Measurements from ENCODE around the gene ZNF286A. TPM values are rescaled to one million over a fixed set of nuclear protein-coding genes. Genes with fewer than 3 reads are reported as not detected.
"Not testable (repeated sequence)": the region's sequence is repeated elsewhere in the genome, so short reads cannot be mapped to it uniquely, and the experiment has no call there.

The ZNF286A gene
- total RNA-seq, 1 donor from 2014 or later: 86.1 TPM

GRCh38 chr17:15742921-15743320, 43.4 kb downstream of the ZNF286A start:
- Mint-ChIP-seq H3K27ac (no peak overlapping the region), H3K36me3 (no peaks in the 10 kb centered on the region), H3K4me3 (no peak overlapping the region), H3K27me3 (peaks cover 5% of the 10 kb centered on the region), H3K4me1 (ENCODE audit: unreplicated experiment) (peaks cover 5% of the 10 kb centered on the region), H3K9me3 (no peaks in the 10 kb centered on the region)
- TF ChIP-seq CTCF (conservative IDR thresholded peaks at IDR 0.05): no peak
- DNase-seq (ENCODE audit: extremely low spot score, unreplicated experiment): no peak

GRCh38 chr17:15744074-15744676, 44.6 kb downstream of the ZNF286A start:
- Mint-ChIP-seq H3K27me3 (peaks cover 5% of the 10 kb centered on the region), H3K36me3 (no peaks in the 10 kb centered on the region), H3K27ac (no peak overlapping the region)

GRCh38 chr17:15744885-15745284, 45.3 kb downstream of the ZNF286A start:
- no peak overlapping the region for H3K27ac Mint-ChIP-seq
- TF ChIP-seq CTCF (conservative IDR thresholded peaks at IDR 0.05): no peak

More at GRCh38 chr17:15744074-15744676, 44.6 kb downstream of the ZNF286A start:
- H3K4me3 Mint-ChIP-seq: no peak overlapping the region
- TF ChIP-seq CTCF (conservative IDR thresholded peaks at IDR 0.05): no peak
- no peak for DNase-seq (ENCODE audit: extremely low spot score, unreplicated experiment)
- peaks cover 5% of the 10 kb centered on the region for H3K4me1 Mint-ChIP-seq (ENCODE audit: unreplicated experiment)
- H3K9me3 Mint-ChIP-seq: no peaks in the 10 kb centered on the region

GRCh38 chr17:15749403-15749802, 49.9 kb downstream of the ZNF286A start:
- not testable (repeated sequence) for H3K4me1 Mint-ChIP-seq (ENCODE audit: unreplicated experiment); H3K27ac Mint-ChIP-seq; H3K4me3 Mint-ChIP-seq; DNase-seq (ENCODE audit: extremely low spot score, unreplicated experiment); H3K36me3 Mint-ChIP-seq; H3K27me3 Mint-ChIP-seq; H3K9me3 Mint-ChIP-seq

More at GRCh38 chr17:15744885-15745284, 45.3 kb downstream of the ZNF286A start:
- H3K9me3 Mint-ChIP-seq: no peaks in the 10 kb centered on the region
- H3K27me3 Mint-ChIP-seq: no peaks in the 10 kb centered on the region
- no peak for DNase-seq (ENCODE audit: extremely low spot score, unreplicated experiment)
- H3K36me3 Mint-ChIP-seq: no peaks in the 10 kb centered on the region
- peaks cover 5% of the 10 kb centered on the region for H3K4me1 Mint-ChIP-seq (ENCODE audit: unreplicated experiment)
- no peak overlapping the region for H3K4me3 Mint-ChIP-seq

GRCh38 chr17:15768865-15769533, 69.4 kb downstream of the ZNF286A start:
- not testable (repeated sequence) for H3K36me3 Mint-ChIP-seq; H3K4me1 Mint-ChIP-seq (ENCODE audit: unreplicated experiment); H3K27me3 Mint-ChIP-seq

More at GRCh38 chr17:15768865-15769533, 69.4 kb downstream of the ZNF286A start:
- H3K9me3 Mint-ChIP-seq; DNase-seq (ENCODE audit: extremely low spot score, unreplicated experiment); H3K4me3 Mint-ChIP-seq; H3K27ac Mint-ChIP-seq: not testable (repeated sequence)

Other genes starting within 250 kb of the ZNF286A start
- gene CDRT4, start 232.1 kb upstream of the ZNF286A start, total RNA-seq (ENCODE audit: low replicate concordance): 5.4 and 12.9 TPM in 2 replicates
- 15.1 and 26.8 TPM in 2 replicates for gene TVP23C, start 136.3 kb upstream of the ZNF286A start, total RNA-seq (ENCODE audit: low replicate concordance)
- gene FBXW10B, start 80.0 kb upstream of the ZNF286A start, total RNA-seq (ENCODE audit: low replicate concordance): 2.4 and 3.3 TPM in 2 replicates
- 46.4 and 53.6 TPM in 2 replicates for gene TRIM16, start 15.4 kb upstream of the ZNF286A start, total RNA-seq (ENCODE audit: low replicate concordance)
- gene TBC1D26, start 32.5 kb downstream of the ZNF286A start, total RNA-seq (ENCODE audit: low replicate concordance): 0.45 and 0.46 TPM in 2 replicates
- gene ADORA2B, start 245.4 kb downstream of the ZNF286A start, total RNA-seq (ENCODE audit: low replicate concordance): 2.0 and 4.0 TPM in 2 replicates